SHP77 (cell line): ENCODE data around the gene KCNIP1.
"Not testable (repeated sequence)": the region's sequence is repeated elsewhere in the genome, so short reads cannot be mapped to it uniquely, and the experiment has no call there.

Source experiments
- DNase-seq, 2 experiments: peaks; one replicate each; lab custom pipeline; 2025; lab: John Stamatoyannopoulos, UW

KCNIP1 gene

DNA sequence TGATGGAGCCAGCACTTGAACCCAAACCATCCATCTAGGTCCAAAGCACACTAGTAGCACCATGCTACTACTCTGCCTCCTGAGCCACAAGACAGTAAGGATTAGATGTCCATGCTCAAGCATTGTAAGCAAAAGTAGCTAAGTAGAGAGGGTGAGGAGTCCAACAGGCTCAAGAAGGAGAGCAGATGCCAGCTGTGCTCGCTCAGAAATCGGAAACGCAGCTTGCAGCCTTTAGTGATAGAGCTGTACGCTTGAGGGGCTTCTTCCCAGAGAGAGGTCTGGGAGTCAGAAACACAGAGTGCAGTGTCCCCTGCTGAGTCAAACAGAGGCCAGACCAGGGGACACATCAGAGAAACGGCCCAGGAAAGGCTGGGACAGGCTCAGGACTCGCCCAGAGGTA is 247.0 kb downstream of the KCNIP1 start:
- DNase-seq, result no peak

DNA sequence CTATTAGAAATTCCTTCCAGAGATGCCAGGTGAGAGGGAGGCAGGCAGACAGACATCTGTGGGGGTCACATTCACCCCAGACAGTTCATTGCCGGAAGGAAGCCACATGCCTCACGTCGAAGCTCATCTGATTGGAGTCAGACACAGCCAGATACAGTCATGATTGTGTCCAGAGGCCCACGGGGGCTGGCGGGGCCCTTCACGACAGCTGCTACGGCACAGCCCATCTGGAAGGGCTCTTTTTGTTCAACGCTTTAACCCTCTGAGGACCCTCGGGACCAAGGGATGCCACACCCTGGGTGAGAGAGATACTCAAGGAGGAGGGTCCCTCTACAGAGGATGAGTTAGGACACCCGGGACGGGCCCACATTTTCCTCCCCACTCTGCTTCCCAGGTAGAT is 247.8 kb downstream of the KCNIP1 start:
- no peak for DNase-seq

DNA sequence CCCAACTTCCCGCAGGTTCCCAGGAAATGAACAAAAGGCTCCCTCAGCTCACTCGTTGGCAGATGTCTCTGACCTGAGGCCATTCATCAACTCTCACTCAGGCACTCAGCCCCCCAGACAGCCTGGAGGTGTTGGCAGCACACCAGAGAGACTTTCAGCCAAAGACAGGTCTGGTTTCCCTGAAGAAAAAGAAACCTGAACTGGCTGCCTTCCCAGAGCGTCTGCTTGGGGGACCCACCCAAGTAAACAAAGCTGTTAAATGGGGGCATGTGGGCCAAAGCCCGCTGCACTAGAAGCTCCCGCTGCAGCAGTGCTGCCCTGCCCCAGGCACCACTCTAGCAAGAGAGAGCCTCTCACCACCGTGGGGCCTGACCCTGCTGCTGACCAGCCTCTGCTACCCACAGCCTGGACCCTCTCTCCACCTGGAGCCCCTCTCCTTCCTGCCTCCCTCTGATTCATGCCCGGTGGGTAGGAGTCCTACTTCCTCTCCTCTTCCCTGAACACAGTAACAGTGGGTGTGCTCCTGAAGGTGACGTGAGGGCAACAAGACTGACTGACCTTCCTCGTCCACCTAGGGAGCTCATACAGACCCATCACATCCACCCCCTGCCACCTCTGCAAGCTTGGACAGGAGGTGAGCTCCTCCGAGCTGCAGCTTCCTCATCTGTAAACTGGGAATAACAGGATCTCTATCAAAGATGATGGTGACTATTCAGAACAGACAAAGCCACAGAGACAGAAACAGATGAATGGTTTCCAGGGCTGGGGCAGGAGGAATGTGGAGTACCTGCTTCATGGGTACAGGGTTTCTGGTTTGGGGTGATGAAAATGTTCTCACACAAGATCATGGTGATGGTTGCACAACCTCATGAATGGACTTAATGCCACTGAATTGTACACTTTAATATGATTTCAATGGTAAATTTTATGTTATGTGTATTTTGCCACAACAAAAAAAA is 248.7 kb downstream of the KCNIP1 start:
- no peak for DNase-seq

DNA sequence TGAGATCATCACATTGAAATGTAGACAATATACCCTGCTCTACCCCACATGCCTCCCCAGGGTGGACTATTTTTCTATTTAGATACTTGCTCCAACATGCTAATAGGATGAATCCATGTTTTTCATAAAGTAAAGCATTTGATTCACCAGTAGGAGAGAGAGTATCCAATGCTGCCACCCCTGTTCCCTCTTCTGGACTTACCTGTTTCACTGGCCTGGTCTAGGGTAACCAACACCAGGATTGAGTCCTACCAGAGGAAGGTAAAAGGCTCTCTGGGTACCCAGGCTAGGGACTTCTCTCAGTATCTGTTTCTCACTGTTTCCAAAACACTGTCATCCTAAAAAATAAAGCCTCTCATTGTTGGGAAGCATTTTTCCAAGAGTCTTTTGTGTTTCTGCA is 249.5 kb downstream of the KCNIP1 start:
- DNase-seq, result no peak

DNA sequence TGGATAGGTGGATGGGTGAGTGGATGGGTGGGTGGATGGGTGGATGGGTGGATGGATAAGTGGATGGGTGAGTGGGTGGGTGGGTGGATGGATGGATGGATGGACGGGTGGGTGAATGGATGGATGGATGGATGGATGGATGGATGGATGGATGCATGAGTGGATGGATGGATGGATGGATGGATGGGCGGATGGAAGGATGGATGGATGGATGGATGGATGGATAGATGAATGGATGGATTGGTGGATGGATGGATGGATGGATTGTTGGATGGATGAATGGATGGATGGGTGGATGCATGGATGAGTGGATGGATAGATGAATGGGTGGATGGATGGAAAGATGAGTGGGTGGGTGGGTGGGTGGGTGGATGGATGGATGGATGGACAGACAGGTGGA is 250.7 kb downstream of the KCNIP1 start:
- DNase-seq, result not testable (repeated sequence)

DNA sequence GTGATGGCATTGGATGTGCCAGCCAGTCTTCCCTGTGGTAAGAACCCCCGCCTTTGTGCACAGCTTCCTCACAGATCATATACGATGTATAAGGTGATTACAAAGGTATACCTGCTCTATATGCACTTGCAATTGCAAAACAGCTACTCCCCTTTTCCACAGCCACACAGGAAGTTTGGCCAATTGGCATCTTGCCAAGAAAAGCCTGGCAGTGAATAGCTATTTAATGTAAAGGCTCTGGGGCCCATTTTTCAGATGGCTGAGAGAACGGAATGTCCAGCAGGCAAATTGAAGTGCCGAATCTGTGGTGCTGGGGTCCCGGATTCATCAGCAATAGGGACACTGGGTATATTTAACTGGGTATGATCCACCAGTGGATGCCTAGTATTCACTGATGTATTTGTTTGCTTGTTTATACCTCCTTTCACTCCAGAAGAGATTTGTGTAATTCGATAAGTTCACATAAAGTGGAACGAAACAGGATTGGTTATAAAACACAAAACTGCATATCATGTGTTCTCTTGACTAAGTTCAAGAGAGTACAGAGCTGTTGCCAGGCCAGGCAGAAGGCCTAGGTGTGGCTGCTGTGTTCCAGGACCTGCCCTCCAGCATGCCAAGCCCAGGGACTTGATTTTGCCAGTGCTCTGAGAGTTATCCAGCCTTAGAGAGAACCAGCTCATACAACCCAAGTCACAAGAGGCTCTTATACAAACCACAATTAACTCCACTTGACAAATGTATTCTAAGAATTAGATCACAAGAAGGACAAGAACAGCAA is 252.0 kb downstream of the KCNIP1 start:
- no peak for DNase-seq

DNA sequence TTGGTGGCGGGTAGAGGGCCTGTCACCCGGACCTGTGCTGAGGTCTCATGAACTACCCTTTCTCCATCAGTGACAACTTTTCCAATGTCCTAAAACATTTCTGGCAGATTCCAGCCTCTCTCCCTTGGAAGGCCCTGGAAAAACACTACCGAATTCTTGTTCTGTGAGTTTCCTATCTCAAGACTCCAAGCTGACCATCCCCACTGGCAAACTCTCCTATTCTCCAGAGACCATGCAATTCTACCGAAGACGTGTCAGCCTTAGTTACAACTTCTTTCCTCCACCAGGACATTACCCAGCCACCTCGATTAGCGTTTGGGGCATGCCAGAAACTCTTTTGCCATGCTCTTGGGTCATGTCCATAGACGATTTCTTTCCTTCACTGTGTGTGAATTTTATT is 252.9 kb downstream of the KCNIP1 start:
- DNase-seq, result no peak

DNA sequence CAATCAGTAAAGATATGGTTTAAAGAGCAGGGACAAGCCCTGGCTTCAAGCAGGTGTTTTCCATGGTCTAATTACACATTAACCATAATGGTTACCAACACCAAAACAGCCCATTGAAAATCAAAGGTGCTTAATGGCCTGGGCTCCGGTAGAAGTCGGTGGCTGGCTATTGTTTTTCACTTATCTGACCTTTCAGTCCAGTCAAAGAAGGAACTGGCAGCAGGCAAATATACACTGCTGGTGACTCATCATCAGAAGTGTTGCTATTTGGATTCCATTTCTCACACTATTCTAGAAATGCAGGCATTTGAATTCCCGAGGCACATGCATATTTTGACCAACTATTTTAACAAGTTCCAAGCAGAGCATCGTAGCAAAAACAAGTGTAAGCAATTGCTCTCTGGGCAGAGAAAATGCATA is 253.4 kb downstream of the KCNIP1 start:
- DNase-seq, result no peak

DNA sequence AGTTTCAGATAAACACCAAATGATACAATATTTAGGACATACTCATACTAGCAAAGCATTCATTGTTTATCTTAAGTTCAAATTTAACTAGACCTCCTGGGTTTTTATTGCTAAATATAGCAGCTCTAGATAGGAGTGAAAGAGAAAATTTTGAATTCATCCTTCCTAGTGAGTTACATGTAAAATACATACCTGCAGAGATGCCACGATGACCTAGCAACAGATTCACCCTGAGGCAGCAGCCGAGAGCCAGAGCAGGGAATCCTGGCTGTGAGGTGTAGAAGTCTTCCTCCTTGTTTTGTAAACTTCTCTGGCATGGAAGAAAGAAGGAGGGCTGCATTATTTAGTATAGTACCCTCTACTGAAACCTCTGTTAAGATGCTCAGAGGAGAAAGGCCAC is 253.8 kb downstream of the KCNIP1 start:
- DNase-seq, result no peak

DNA sequence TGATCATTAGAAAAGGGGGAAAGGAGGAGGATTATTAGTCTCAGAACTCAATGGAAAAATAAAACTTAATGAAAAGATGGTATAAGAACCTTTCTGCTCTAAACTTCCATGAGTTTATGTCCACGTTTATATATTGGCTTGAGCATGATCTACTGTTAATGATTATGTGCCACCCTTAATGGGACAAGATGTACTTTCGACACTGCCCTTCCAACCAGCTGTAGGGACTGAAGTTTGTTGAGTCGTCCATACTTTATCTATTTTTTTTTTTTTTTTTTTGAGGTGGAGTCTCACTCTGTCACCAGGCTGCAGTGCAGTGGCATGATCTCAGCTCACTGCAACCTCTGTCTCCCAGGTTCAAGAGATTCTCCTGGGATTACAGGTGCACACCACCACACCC is 254.7 kb downstream of the KCNIP1 start:
- no peak for DNase-seq

DNA sequence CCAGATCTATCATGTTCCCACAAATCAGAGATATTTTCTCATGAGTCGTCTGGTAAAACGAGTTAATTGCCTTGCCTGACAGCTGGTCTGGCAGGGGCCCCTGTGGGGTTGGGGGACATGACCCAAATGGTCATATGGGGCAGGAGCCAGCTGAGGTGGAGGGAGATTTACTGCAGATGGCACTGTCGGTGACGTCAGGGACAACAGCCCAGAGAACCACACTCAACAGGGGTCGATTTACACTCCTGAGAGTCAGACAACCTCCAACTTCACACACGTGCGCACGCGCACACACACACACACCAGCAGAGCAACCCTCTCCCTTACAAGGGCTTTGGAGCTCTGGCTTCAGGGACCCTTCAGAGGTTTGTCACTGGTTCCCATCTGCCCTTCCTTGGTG is 256.3 kb downstream of the KCNIP1 start:
- DNase-seq, result no peak

DNA sequence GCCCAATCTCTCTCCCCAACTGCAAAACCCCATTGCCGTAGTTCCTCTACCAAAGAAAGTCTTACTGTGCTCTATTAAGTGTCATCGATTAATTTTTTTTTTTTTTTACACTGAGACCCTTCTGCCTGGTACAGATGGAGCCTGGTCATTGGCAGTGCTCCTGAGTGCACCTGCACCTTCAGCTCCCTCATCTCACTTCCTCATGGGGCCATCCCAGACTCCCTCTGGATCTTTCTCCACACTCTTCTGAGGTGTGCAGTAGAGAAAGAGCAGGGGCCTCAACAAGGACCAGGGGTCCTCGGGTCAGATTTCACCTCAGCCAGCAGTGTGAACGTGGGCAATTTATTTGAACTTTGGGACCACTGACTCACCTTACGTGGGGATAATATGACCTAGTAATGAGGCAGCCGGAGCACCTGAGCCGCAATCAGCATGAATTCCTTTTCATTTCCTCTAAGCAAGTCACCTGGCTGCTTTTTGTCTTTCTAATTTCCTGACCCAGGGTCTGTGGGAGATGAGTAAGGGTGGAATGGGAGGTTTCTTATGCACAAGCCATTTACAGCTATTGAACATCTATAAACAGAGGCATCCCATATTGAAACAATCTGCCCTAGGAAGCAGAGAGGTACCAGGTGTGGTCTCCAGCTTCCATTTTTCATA is 257.4 kb downstream of the KCNIP1 start:
- no peak for DNase-seq

DNA sequence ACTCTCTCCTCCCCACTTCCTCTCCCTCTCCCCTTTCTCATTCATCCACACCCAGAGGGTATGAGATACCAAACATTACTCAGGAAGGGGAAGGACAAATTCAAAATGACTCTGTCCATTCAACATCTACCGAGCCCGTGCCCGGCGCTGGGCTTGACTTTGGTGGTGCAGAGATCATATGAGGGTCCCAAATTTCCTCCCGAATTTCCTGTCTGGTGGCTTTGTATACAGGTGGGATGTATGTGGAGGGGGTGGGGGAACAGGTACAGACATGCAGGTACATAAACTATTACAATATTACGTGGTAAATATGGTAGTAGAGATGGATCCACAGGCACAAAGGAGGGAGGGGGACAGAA is 257.9 kb downstream of the KCNIP1 start:
- no peak for DNase-seq

DNA sequence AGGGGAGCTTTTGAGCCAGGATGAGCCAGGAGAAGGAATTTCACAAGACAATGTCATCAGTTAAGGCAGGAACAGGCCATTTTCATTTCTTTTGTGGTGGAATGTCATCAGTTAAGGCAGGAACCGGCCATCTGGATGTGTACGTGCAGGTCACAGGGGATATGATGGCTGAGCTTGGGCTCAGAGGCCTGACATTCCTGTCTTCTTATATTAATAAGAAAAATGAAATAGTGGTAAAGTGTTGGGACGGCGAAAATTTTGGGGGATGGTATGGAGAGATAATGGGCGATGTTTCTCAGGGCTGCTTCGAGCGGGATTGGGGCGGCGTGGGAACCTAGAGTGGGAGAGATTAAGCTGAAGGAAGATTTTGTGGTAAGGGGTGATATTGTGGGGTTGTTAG is 258.5 kb downstream of the KCNIP1 start:
- DNase-seq, result not testable (repeated sequence)

DNA sequence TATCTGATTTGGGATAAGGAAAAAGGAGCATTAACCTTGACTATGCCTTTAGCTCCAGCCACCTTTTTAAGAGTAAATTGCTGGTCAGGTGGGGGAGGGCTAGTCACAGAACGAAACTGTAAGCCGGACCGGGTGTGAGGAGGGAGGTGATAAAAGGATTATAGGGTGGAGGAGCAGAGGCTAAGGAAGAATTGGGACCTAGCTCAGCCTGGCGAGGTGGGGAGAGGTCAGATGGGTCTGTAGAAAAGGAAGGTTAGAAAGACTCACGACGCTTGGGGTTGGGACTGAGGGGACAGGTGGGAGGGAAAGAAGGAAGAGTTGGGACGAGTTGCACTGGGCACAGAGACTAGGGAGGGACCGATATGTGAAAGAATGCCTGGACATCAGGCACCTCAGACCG is 262.0 kb downstream of the KCNIP1 start:
- not testable (repeated sequence) for DNase-seq

DNA sequence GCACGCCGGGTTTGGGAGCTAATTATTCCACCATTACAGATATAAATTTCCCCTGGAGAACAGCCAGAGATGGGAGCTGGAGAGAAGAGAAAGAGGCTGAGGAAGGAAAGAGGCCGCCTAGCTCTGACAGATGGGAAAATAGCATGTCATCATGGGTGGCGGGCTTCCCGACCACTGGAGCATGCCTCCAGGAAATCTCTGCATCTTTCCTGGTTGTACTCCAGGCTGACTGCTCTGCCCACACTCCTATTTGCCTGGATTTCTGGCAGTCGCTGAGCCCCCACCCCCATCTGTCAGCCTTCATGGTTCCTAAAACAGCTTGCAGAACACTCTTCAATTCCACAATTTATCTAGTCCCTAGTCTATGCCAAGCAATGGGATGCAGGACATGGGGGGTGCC is 265.4 kb downstream of the KCNIP1 start:
- no peak for DNase-seq

DNA sequence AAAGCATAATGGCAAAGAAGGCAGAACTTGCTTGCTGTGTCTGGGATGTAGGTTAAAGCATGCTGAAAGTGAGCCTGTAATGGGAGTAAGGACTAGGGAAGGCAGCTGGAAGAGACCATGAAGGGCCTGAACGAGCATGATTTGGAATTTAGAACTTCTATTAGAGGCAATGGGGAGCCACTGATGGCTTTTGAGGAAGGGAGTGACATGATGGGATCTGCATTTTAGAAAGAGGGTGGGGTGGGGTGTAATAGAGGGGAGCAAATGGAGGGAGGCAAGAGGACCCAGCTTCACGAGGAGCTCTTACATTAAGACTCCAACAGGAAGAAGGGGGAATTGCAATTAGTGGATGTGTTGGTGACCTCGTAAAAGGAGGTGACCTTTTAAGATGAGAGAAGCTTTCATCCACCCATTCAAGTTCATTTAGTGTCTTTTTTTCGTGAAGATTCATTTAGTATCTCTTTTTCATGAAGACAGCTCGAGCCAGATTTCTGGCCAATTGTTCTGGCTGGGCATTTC is 266.1 kb downstream of the KCNIP1 start:
- DNase-seq, result no peak

DNA sequence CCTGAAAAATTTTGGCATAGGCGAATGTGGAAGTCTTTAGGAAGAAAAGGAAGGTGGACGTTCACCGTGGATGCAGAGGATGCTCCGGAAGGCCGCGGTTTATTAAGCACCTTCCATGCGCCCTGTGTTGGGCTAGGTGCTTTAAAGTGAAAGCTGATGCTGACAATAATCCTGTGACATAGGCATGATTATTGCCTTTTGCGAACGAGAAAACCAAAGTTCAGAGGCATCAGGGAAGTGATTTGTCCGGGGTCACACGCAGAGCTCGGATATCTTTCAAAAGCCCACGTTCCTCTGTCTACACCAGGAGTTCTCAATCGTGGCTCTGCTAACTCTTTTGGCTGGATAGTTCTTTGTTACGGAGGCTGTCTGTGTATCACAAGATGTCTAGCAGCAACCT is 267.7 kb downstream of the KCNIP1 start:
- DNase-seq, result no peak

DNA sequence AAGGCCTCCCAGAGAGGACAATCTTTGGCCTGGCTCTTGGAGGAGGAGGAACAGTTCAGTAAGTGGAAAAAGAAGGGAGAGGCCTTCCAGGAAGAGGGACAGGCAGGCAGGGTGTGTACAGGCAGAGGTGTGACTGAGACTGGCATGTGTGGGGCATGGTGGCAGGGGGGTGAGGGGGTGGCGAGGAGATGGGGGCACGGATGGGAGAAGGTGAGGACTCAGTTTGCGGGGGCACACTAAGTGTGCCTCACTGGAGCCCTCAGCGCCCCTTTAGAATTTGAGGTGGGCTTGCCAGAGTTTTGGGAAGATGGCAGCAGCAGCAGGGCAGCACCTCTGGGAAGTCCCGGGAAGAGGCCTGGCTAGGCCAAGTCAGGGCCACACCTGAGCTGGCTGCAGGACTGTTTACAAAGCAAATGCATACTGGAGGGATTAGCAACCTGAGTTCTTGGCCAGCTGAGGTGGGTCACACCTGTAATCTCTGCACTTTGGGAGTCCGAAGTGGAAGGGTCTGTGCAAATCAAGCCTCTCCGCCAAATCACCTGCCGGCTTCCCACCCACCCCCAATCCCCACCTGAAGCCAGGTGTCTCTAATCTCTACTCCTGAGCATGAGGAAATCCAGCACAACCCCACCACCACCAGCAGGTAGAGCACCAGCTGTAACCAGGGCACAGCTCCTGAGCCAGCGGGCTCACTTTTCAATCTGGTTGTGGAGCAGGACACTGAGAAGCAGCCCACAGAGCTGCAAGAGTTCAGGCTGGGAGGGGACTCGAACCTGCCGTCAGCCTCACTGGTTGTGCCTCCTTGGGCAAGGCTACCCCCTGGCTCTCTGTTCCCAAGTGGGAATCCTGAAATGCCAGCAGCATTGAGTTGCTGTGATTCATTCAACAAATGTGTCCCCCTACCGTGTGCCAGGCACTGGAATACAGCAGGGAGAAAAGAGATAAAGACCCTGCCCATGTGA is 269.5 kb downstream of the KCNIP1 start:
- no peak for DNase-seq

DNA sequence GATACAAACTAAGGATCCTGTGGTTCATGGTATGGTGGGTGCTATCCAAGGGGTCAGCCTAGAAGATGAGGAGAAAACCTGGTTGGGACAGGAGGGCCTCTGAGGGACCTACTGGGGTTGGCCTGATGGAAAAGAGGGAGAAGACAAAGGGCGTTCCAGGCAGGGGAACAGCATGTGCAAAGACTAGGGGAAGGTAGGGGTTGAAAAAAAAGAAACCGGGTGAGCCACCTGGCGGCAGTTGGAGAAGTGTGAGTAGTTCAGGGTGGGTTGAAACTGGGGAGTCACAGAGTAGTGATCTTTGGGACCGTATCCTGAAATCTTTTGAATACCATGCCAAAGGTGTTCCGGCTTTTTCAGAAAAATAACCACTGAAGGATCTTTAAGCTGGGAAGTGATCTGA is 271.0 kb downstream of the KCNIP1 start:
- no peak for DNase-seq

DNA sequence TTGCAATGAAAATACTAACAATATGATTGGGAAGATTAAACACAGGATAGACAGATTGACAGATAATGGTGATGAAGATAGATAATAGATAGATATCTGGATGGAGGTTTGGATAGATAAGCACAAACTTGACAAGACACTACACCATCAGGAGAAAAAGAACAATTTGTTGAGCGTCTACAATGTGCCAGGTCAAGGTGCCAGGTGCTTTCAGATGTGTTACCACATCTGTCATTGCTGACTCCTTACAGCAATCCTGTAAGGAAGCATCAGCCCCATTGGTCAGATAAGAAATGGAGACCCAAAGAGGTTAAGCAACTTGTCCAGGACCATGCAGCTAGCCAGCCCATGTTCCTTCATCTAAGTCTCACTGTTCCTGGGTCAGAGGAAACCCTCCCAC is 278.1 kb downstream of the KCNIP1 start:
- no peak for DNase-seq
